Activated B cell treated with CpG ODN at 0.5 μM for 24 hours (primary cell): ENCODE data around the gene FAM135A. TPM values are rescaled to one million over a fixed set of nuclear protein-coding genes. Genes with fewer than 3 reads are reported as not detected.
"Not testable (repeated sequence)": the region's sequence is repeated elsewhere in the genome, so short reads cannot be mapped to it uniquely, and the experiment has no call there.

ENCODE experiments used
- ATAC-seq: fragments of 200-7000 bp; cut with Tn5 transposase; one replicate; pipeline ENCODE4 v1.10.0; 2021; ENCODE audit warnings: low read depth, mild to moderate bottlenecking, moderate library complexity
- CTCF ChIA-PET: fragments of 350-600 bp; sonication (Branson Sonifier 250); formaldehyde crosslinking; loops from one replicate; lab custom pipeline; 2021; ENCODE audit warnings: antibody characterized with exemption; lab: Charles Lee
- POLR2A ChIA-PET: fragments of 350-600 bp; sonication (Branson Sonifier 250); formaldehyde crosslinking; loops from one replicate; lab custom pipeline; 2021; ENCODE audit warnings: antibody characterized with exemption; lab: Charles Lee
- DNase-seq: peaks from one replicate; pipeline ENCODE4 v3.0.0; 2022
- H3K27ac Mint-ChIP-seq: one replicate; pipeline ENCODE4 v1.8.0; 2020; ENCODE audit warnings: mixed read lengths
- H3K27me3 Mint-ChIP-seq: one replicate; pipeline ENCODE4 v1.8.0; 2021; ENCODE audit warnings: mixed read lengths
- H3K36me3 Mint-ChIP-seq: one replicate; pipeline ENCODE4 v1.8.0; 2021; ENCODE audit warnings: low read depth, mixed read lengths
- H3K4me1 Mint-ChIP-seq: one replicate; pipeline ENCODE4 v1.8.0; 2021; ENCODE audit warnings: mixed read lengths
- H3K4me3 Mint-ChIP-seq: one replicate; pipeline ENCODE4 v1.8.0; 2020; ENCODE audit warnings: mild to moderate bottlenecking, mixed read lengths
- H3K9me3 Mint-ChIP-seq: one replicate; pipeline ENCODE4 v1.8.0; 2020; ENCODE audit warnings: mixed read lengths
- CTCF ChIP-seq: fragments of 200-600 bp; IDR thresholded peaks from one replicate; pipeline ENCODE4 v1.8.0; 2022; ENCODE audit warnings: antibody characterized with exemption, mild to moderate bottlenecking
- intact Hi-C: fragments of 100-400 bp; cut with micrococcal nuclease; formaldehyde crosslinking; loops from one replicate; pipeline ENCODE4 v1.15.1; 2024
- total RNA-seq: library from RNA; stranded (reverse); gene quantifications from 2 replicates; pipeline ENCODE4 v1.2.3, GENCODE V29; 2022

The FAM135A gene
- total RNA-seq, 1 donor from 2014 or later: 18.2 TPM

- no peak for TF ChIP-seq CTCF
- H3K27ac Mint-ChIP-seq: no peak overlapping the region
- ChIA-PET POLR2A (no interaction called here), CTCF (no interaction called here)
- H3K4me1 Mint-ChIP-seq: no peaks in the 10 kb centered on the region
- intact Hi-C loops: no loop called here
- no peak for ATAC-seq
- H3K27me3 Mint-ChIP-seq: no peaks in the 10 kb centered on the region
- H3K36me3 Mint-ChIP-seq: peaks cover 31% of the 10 kb centered on the region
- no peak overlapping the region for H3K4me3 Mint-ChIP-seq
- H3K9me3 Mint-ChIP-seq: peaks cover 14% of the 10 kb centered on the region
- DNase-seq: no peak
These were observed 81.5 kb downstream of the FAM135A start for GRCh38 chr6:70494833-70495232.

DNA sequence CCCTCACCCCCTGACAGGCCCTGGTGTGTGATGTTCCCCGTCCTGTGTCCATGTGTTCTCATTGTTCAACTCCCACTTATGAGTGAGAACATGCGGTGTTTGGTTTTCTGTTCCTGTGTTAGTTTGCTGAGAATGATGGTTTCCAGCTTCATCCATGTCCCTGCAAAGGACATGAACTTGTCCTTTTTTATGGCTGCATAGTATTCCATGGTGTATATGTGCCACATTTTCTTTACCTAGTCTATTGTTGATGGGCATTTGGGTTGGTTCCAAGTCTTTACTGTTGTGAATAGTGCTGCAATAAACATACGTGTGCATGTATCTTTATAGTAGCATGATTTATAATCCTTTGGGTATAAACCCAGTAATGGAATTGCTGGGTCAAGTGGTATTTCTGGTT, 82.5 kb downstream of the FAM135A start:
- POLR2A ChIA-PET, CTCF ChIA-PET, intact Hi-C loops: not testable (repeated sequence)

GRCh38 chr6:70502484-70502883, 89.2 kb downstream of the FAM135A start:
- H3K4me3 Mint-ChIP-seq: no peak overlapping the region
- DNase-seq (no peak), ATAC-seq (no peak)
- TF ChIP-seq CTCF: no peak
- peaks cover 69% of the 10 kb centered on the region for H3K36me3 Mint-ChIP-seq
- H3K9me3 Mint-ChIP-seq: peaks cover 27% of the 10 kb centered on the region
- H3K27me3 Mint-ChIP-seq: no peaks in the 10 kb centered on the region
- ChIA-PET CTCF (no interaction called here), POLR2A (no interaction called here)
- no peak overlapping the region for H3K27ac Mint-ChIP-seq
- intact Hi-C loops: no loop called here
- H3K4me1 Mint-ChIP-seq: no peaks in the 10 kb centered on the region

More for the DNA sequence above, 82.5 kb downstream of the FAM135A start:
- H3K4me3 Mint-ChIP-seq, H3K4me1 Mint-ChIP-seq, H3K27me3 Mint-ChIP-seq, ATAC-seq, H3K27ac Mint-ChIP-seq, DNase-seq: not testable (repeated sequence)
- peaks cover 38% of the 10 kb centered on the region for H3K36me3 Mint-ChIP-seq
- peaks cover 14% of the 10 kb centered on the region for H3K9me3 Mint-ChIP-seq

GRCh38 chr6:70503813-70504465, 90.6 kb downstream of the FAM135A start:
- H3K4me1 Mint-ChIP-seq: no peaks in the 10 kb centered on the region
- no peak overlapping the region for H3K27ac Mint-ChIP-seq
- CTCF ChIA-PET: no interaction called here
- H3K9me3 Mint-ChIP-seq: peaks cover 17% of the 10 kb centered on the region
- POLR2A ChIA-PET: interaction anchor here (0.5 kb wide), 1 partner anchor 305 kb away, joined by 5 read pairs; no protein-coding TSS in a partner anchor
- H3K4me3 Mint-ChIP-seq: no peak overlapping the region
- no peak for DNase-seq
- H3K27me3 Mint-ChIP-seq: no peaks in the 10 kb centered on the region
- no peak for ATAC-seq
- intact Hi-C loops: no loop called here
- H3K36me3 Mint-ChIP-seq: peaks cover 58% of the 10 kb centered on the region
- TF ChIP-seq CTCF: no peak

DNA sequence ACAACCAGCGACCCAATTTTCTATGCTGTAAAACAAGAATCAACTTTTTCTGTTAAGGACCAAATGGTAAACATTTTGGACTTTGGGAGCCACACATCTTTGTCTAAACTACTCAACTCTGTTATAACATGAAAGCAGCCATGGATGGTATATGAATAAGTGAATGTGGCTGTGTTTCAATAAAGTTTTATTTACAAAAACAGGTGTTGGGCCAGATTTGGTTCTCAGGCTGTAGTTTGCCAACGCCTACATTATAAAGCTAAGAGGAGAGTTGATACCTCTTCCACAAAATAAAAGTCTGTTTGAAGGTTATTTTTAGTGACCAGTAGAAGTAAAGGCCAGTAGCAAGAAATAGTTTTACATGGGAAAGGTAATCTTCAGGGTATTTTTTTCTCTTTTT, 93.0 kb downstream of the FAM135A start:
- intact Hi-C loops: no loop called here
- Mint-ChIP-seq H3K36me3 (peaks cover 42% of the 10 kb centered on the region), H3K4me3 (no peak overlapping the region), H3K27me3 (no peaks in the 10 kb centered on the region), H3K9me3 (peaks cover 15% of the 10 kb centered on the region), H3K4me1 (no peaks in the 10 kb centered on the region), H3K27ac (no peak overlapping the region)
- ChIA-PET POLR2A (no interaction called here), CTCF (no interaction called here)
- DNase-seq: no peak
- ATAC-seq: no peak
- no peak for TF ChIP-seq CTCF

DNA sequence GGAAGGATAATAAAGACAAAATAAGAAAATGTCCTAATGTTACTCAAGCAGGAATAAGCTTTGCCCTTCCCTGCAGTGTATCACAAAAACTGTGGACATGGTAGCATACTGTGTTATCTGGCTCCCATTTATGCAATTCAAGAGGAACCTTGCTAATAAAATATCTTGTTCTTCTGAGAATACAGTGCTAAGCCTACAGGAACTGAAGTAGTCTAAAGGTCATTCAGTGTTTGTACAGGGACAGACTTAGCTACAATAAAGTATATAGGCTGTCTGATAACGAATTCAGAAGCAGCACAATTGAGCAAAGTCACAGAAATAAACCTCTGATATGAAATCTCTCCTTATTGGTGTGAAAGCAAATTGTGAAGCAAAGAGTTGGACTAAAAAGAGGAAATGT, 93.9 kb downstream of the FAM135A start:
- DNase-seq (no peak), ATAC-seq (no peak)
- CTCF ChIA-PET: no interaction called here
- H3K9me3 Mint-ChIP-seq: peaks cover 15% of the 10 kb centered on the region
- no peak for TF ChIP-seq CTCF
- intact Hi-C loops: no loop called here
- no peaks in the 10 kb centered on the region for H3K4me1 Mint-ChIP-seq
- no peak overlapping the region for H3K4me3 Mint-ChIP-seq
- H3K27me3 Mint-ChIP-seq: no peaks in the 10 kb centered on the region
- POLR2A ChIA-PET: no interaction called here
- peaks cover 36% of the 10 kb centered on the region for H3K36me3 Mint-ChIP-seq
- no peak overlapping the region for H3K27ac Mint-ChIP-seq
